ENCODE results near the gene XIAP. TPM values are rescaled to one million over a fixed set of nuclear protein-coding genes. Genes with fewer than 3 reads are reported as not detected.

Gene XIAP
- 11.1 and 23.5 TPM in 2 replicates for total RNA-seq

DNA sequence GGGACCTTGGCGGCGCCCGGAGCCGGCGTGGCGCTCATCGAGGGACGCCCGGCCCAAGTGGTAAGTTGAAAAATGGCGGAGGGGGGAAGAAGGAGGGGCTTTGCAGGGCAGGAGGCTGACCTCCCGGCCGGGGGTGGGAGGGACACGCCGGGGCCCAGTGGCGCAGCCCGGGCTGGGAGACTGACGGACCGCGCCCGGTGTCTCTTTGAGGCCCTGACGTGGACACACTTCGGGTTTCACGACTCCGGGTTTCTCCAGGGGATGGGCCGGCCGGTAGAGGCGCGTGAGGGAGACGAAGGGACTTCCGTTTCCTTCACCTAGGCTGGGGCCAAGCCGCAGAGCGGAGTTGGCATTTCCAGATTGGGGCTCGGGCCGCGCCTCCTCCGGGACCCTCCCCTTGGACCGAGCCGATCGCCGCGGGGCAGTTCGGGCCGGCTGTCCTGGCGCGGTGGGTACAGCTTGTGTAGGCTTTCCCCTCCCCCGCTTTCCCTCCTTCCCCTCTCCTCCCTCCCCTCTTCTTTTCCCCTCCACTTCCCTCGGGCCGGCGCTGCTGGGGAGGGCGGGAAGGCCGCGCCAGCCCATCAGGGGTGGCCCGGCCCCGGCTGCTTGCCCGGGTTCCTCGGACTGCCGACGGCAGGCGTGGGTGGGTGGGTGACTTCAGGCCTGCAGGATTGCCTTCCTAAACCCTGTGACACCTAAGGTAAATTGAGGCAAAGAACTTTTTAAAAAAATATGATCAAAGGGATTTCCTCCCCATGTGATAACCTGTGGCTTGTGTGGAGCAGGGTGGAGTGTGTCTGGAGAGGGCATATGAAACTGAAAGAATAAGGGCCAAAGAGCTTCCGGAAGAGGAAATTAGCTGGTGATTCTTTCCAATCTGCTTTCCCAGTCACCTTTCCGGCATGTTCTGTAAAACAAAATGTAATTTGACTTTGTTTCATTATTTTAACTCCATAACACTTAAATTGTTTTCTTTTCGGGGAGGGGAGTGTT lies at the start of gene XIAP:
Gene XIAP (plus strand): TSS at position 208 of the 993 bp plus-strand sequence. CDS start 25,610 bp downstream, outside the sequence.

DNA sequence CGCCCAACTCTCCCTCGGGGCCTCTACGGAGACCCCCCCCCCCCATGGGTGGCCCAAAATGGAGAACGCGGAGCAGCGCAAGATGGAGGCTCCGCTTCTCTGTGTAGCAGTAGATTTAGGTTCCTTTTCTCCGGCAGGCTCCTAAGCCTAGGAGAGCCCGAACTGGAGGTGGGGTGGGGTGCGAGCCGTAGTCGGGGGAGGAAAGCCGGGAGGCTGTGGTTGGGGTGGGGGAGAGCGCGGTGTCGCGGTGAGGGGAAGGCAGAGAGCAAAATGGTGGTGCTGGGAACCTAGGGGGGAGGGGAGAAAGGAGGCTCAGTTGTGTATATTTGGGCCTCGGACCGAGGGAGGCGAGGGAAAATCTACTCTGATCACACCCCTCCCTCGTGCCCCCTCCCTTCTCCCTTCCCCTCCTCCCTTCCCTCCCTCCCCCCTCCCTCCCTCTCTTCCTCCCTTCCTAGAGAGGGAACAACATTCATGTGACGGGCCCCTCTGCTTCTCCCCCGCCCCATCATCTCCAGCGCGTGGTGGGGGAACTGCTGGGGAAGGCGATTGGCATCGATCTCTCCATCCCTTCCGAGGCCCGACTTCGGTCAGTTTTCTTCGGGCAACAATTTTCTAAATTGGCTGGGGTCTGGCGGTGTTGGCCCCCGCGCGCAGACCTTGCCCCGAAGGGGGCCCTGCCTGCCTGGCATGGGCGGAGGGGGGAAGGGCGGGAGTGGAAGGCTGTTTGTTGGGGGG lies 101.6 kb downstream of the XIAP start, which contains the start of gene STAG2:
Gene STAG2 (plus strand): TSS at position 439 of the 738 bp plus-strand sequence. CDS start 60,922 bp downstream, outside the sequence.

Other genes with a start within 250 kb of the XIAP start
- 39.8 and 58.2 TPM in 2 replicates for gene THOC2, start 127.0 kb upstream of the XIAP start, total RNA-seq
- gene STAG2, start 101.7 kb downstream of the XIAP start, total RNA-seq, result 32.8 and 64.5 TPM in 2 replicates